Stomach (tissue), 4 donors: ENCODE measurements around the gene PSMB11.

ENCODE experiments used
- CTCF ChIP-seq, 7 experiments: fragments of 450-650 bp in 4 of 7; fragments of 200-600 bp in 3 of 7; sonication (generic) in 3 of 7; IDR thresholded peaks; one replicate each; pipeline ENCODE4 v1.5.1; 2016 to 2019; ENCODE audit warnings: antibody characterized with exemption in 7 of 7, control low read depth in 2 of 7, mild to moderate bottlenecking in 1 of 7
- EP300 ChIP-seq: sonication (generic); formaldehyde crosslinking; IDR thresholded peaks from one replicate; pipeline ENCODE4 v1.6.1; 2017; ENCODE audit warnings: antibody characterized with exemption
- POLR2A ChIP-seq, 4 donors: fragments of 450-650 bp; IDR thresholded peaks; one replicate each; pipeline ENCODE4 v1.6.1; 2016; ENCODE audit warnings: antibody characterized with exemption in 4 of 4, control low read depth in 2 of 4, mild to moderate bottlenecking in 1 of 4, moderate library complexity in 1 of 4

- no peak for TF ChIP-seq POLR2A (IDR thresholded peaks at IDR 0.05)
- TF ChIP-seq EP300, result no peak
- TF ChIP-seq CTCF (IDR thresholded peaks at IDR 0.05), result no peak
Observed at GRCh38 chr14:23030936-23031335, 11.1 kb upstream of the PSMB11 start.
